KMS-11 (cell line): ENCODE data around the gene MAPT.
"Not testable (repeated sequence)": the region's sequence is repeated elsewhere in the genome, so short reads cannot be mapped to it uniquely, and the experiment has no call there.

Experiments
- H2AFZ ChIP-seq: fragments of 200-600 bp; sonication (generic); 2 replicates; pipeline ENCODE4 v1.6.1; 2016; ENCODE audit warnings: antibody characterized with exemption, mixed run types, low read depth
- H3K27ac ChIP-seq: fragments of 200-600 bp; sonication (generic); 2 replicates; pipeline ENCODE4 v1.6.1; 2016; ENCODE audit warnings: mild to moderate bottlenecking, mixed run types
- H3K27me3 ChIP-seq: fragments of 200-600 bp; sonication (generic); 2 replicates; pipeline ENCODE4 v1.6.1; 2017; ENCODE audit warnings: mild to moderate bottlenecking, low read depth, mixed run types, moderate library complexity; ENCODE audit not compliant: insufficient read depth
- H3K36me3 ChIP-seq: fragments of 200-600 bp; sonication (generic); 2 replicates; pipeline ENCODE4 v1.6.1; 2017; ENCODE audit warnings: mild to moderate bottlenecking, mixed run types; ENCODE audit not compliant: insufficient read depth
- H3K4me1 ChIP-seq: fragments of 200-600 bp; sonication (generic); 2 replicates; pipeline ENCODE4 v1.6.1; 2016; ENCODE audit warnings: mild to moderate bottlenecking, low read depth, mixed run types; ENCODE audit not compliant: poor library complexity, severe bottlenecking
- H3K4me2 ChIP-seq: fragments of 200-600 bp; sonication (generic); 2 replicates; pipeline ENCODE4 v1.7.0; 2016; ENCODE audit warnings: mild to moderate bottlenecking, mixed run types
- H3K4me3 ChIP-seq: fragments of 200-600 bp; sonication (generic); IDR thresholded peaks from 2 replicates; pipeline ENCODE4 v1.6.1; 2017; ENCODE audit warnings: low read depth, low read length, mixed read lengths; ENCODE audit not compliant: insufficient read depth
- H3K79me2 ChIP-seq: fragments of 200-600 bp; sonication (generic); 2 replicates; pipeline ENCODE4 v1.6.1; 2016; ENCODE audit warnings: low read depth, mixed run types; ENCODE audit not compliant: insufficient read depth
- H3K9ac ChIP-seq: fragments of 200-600 bp; sonication (generic); 2 replicates; pipeline ENCODE4 v1.6.1; 2016; ENCODE audit warnings: mild to moderate bottlenecking, mixed run types
- H4K20me1 ChIP-seq: fragments of 200-600 bp; sonication (generic); 2 replicates; pipeline ENCODE4 v1.6.1; 2016; ENCODE audit warnings: mild to moderate bottlenecking, mixed run types; ENCODE audit not compliant: insufficient read depth
- CTCF ChIP-seq: fragments of 200-600 bp; sonication (generic); conservative IDR thresholded peaks from 2 replicates; pipeline ENCODE4 v1.6.1; 2017; ENCODE audit warnings: low read depth, mild to moderate bottlenecking, antibody characterized with exemption, low read length, moderate library complexity, mixed read lengths

MAPT gene

DNA sequence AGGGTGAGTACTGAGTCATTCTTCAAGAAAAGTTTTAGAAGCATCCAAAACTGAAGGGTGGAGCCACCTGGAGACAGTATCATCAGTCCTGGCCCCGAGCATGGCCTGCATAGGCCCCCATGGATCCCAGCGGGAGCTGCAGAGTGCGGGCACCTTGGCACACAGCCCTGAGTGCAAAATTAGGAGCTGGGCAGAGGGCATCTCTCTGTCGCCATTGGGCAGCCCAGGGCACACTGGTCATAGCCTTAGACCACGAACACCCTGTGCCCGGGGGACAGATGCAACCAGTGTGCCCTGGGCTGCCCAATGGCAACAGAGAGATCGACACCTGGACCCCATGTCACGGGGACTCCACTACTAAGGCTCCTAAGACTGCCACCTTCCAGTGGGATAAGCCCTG, 14.6 kb downstream of the MAPT start:
- Histone ChIP-seq H3K4me1 (peaks cover 17% of the 10 kb centered on the region), H2AFZ (no peak overlapping the region), H3K4me3 (no peak overlapping the region), H3K9ac (no peak overlapping the region), H3K27ac (peak overlapping the region; percentile 28; the same call in 1 of the 2 replicates), H4K20me1 (no peaks in the 10 kb centered on the region), H3K4me2 (0 out of 2 replicates have a peak overlapping the region, but pooled peaks have one; percentile 18), H3K79me2 (no peaks in the 10 kb centered on the region), H3K36me3 (no peaks in the 10 kb centered on the region), H3K27me3 (no peaks in the 10 kb centered on the region)
- TF ChIP-seq CTCF: no peak

DNA sequence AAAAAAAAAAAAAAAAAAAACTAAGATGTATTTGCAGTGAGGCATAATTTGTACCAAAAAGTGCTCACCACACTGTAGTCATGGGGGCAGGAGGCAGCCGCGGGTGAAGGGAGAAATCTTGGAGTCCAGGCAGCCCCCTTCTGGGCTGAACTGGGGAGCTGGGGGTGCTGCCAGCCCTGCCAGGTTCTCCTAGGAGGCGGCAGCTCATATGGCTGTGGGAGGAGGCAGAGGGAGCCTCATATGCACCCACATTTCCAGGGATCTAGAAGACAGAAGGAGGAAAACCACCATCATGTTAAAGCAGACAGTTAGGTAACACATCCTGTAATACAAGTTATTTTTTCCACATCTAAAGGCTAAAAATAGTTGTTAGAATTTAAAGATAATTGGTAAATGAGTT, 16.3 kb downstream of the MAPT start:
- Histone ChIP-seq H3K4me2 (no peak overlapping the region), H3K4me1 (peaks cover 17% of the 10 kb centered on the region), H3K4me3 (no peak overlapping the region), H3K27ac (no peak overlapping the region), H3K27me3 (no peaks in the 10 kb centered on the region), H4K20me1 (no peaks in the 10 kb centered on the region), H2AFZ (no peak overlapping the region), H3K79me2 (no peaks in the 10 kb centered on the region), H3K36me3 (no peaks in the 10 kb centered on the region), H3K9ac (no peak overlapping the region)
- no peak for TF ChIP-seq CTCF

- no peak for TF ChIP-seq CTCF
- Histone ChIP-seq H3K4me2 (no peak overlapping the region), H2AFZ (no peak overlapping the region), H3K9ac (no peak overlapping the region), H3K79me2 (no peaks in the 10 kb centered on the region), H3K4me1 (peaks cover 17% of the 10 kb centered on the region), H3K27ac (no peak overlapping the region), H3K27me3 (no peaks in the 10 kb centered on the region), H4K20me1 (no peaks in the 10 kb centered on the region), H3K36me3 (no peaks in the 10 kb centered on the region), H3K4me3 (no peak overlapping the region)
Measured at GRCh38 chr17:45912319-45912718, 18.0 kb downstream of the MAPT start.

GRCh38 chr17:45913030-45913429, 18.7 kb downstream of the MAPT start:
- H3K27me3 ChIP-seq, H3K79me2 ChIP-seq, H3K27ac ChIP-seq, H3K4me3 ChIP-seq, H4K20me1 ChIP-seq, H2AFZ ChIP-seq, H3K36me3 ChIP-seq, H3K4me2 ChIP-seq, H3K9ac ChIP-seq, H3K4me1 ChIP-seq: not testable (repeated sequence)

DNA sequence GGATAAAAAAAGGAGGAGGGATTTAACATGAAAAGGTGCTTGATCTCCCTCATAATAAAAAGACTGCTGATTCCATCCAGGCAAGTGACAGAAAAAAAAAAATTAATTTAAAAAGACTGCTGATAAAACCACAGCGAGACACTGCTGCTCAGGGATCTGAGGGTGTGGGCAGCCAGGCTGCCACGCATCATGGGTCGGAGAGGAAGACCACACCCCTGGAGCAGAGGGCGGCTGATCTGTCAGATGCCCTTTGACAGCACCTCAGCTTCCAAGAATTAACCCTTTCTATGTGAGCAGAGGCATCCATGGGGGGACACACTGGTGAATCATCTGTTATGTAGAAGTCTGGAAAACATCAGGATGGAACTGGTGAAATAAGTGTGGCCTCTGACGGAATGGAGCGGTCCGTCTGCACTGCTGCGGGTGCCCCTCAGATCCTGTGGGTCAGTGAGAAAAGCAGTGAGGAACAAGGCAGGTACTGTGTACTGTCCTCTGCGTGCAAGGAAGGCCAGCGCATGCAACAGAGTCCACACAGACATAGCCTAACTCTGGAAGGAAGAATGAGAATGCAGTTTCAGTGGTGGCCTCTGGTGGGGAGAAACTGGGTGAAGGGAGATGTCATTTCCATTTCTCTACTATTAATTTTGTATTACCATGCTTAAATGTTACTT, 19.8 kb downstream of the MAPT start:
- H3K9ac ChIP-seq: no peak overlapping the region
- H3K36me3 ChIP-seq: no peaks in the 10 kb centered on the region
- H4K20me1 ChIP-seq: no peaks in the 10 kb centered on the region
- H3K4me1 ChIP-seq: no peaks in the 10 kb centered on the region
- no peak overlapping the region for H3K4me2 ChIP-seq
- no peak overlapping the region for H3K27ac ChIP-seq
- no peak overlapping the region for H2AFZ ChIP-seq
- no peaks in the 10 kb centered on the region for H3K27me3 ChIP-seq
- no peak for TF ChIP-seq CTCF
- no peaks in the 10 kb centered on the region for H3K79me2 ChIP-seq
- no peak overlapping the region for H3K4me3 ChIP-seq
